ENCODE data around the gene HDAC9.

HDAC9 gene

DNA sequence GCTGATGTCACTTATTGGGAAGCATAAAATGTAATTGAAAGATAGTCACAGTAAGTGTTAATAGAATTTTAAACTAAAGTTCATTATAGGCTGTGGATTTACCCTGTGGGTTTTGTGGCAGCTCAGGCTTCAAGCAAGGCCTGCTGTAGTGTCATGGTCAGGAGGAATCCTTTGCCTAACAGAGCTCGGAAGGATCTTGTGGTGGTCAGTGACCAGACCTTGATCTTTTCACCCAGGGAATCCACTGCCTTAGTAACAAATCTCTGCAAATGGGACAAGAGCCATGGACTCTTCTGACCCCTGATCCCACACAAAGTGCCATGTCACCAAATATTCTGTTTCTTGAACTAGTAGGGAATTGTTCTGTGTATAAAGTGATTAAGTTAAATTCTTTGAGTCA is 20.6 kb upstream of the HDAC9 start:
- no peak for ATAC-seq (ENCODE audit: insufficient read depth, low read depth)
- no peak overlapping the region for H2AFZ ChIP-seq (ENCODE audit: low read depth, low read length)

GRCh38 chr7:18475488-18475887 is 20.1 kb upstream of the HDAC9 start:
- H4K20me1 ChIP-seq (ENCODE audit: insufficient read depth, low read length) = no peaks in the 10 kb centered on the region
- TF ChIP-seq EZH2 (IDR thresholded peaks at IDR 0.05; ENCODE audit: borderline replicate concordance, low read depth, low read length, severe bottlenecking) = no peak
- H3K9ac ChIP-seq (ENCODE audit: low read depth, low read length) = no peak overlapping the region
- DNase-seq (no peak), ATAC-seq (ENCODE audit: insufficient read depth, low read depth) (no peak)
- H3K4me3 ChIP-seq (ENCODE audit: low read depth in 1 of 2, low read length in 2 of 2) = no peak overlapping the region
- H3K27ac ChIP-seq (ENCODE audit: low read length) = no peak overlapping the region
- no peaks in the 10 kb centered on the region for H3K4me1 ChIP-seq (ENCODE audit: insufficient read depth, low read length)
- no peak overlapping the region for H2AFZ ChIP-seq (ENCODE audit: low read depth, low read length)
- H3K79me2 ChIP-seq (ENCODE audit: insufficient read depth, low read length) = no peaks in the 10 kb centered on the region
- no peaks in the 10 kb centered on the region for H3K9me3 ChIP-seq (ENCODE audit: insufficient read depth, low read length, severe bottlenecking)
- no peaks in the 10 kb centered on the region for H3K36me3 ChIP-seq (ENCODE audit: insufficient read depth, low read length)
- no peak overlapping the region for H3K4me2 ChIP-seq (ENCODE audit: insufficient read depth, low read length)
- no peaks in the 10 kb centered on the region for H3K27me3 ChIP-seq (ENCODE audit: insufficient read depth, low read length, poor library complexity)

More for the DNA sequence above, 20.6 kb upstream of the HDAC9 start:
- Histone ChIP-seq H3K36me3 (ENCODE audit: insufficient read depth, low read length) (no peaks in the 10 kb centered on the region), H3K79me2 (ENCODE audit: insufficient read depth, low read length) (no peaks in the 10 kb centered on the region), H3K27ac (ENCODE audit: low read length) (no peak overlapping the region), H3K4me2 (ENCODE audit: insufficient read depth, low read length) (no peak overlapping the region), H4K20me1 (ENCODE audit: insufficient read depth, low read length) (no peaks in the 10 kb centered on the region), H3K27me3 (ENCODE audit: insufficient read depth, low read length, poor library complexity) (no peaks in the 10 kb centered on the region), H3K4me3 (ENCODE audit: low read depth in 1 of 2, low read length in 2 of 2) (no peak overlapping the region), H3K4me1 (ENCODE audit: insufficient read depth, low read length) (no peaks in the 10 kb centered on the region), H3K9ac (ENCODE audit: low read depth, low read length) (no peak overlapping the region), H3K9me3 (ENCODE audit: insufficient read depth, low read length, severe bottlenecking) (no peaks in the 10 kb centered on the region)
- DNase-seq = no peak
- TF ChIP-seq, protein P1, sequence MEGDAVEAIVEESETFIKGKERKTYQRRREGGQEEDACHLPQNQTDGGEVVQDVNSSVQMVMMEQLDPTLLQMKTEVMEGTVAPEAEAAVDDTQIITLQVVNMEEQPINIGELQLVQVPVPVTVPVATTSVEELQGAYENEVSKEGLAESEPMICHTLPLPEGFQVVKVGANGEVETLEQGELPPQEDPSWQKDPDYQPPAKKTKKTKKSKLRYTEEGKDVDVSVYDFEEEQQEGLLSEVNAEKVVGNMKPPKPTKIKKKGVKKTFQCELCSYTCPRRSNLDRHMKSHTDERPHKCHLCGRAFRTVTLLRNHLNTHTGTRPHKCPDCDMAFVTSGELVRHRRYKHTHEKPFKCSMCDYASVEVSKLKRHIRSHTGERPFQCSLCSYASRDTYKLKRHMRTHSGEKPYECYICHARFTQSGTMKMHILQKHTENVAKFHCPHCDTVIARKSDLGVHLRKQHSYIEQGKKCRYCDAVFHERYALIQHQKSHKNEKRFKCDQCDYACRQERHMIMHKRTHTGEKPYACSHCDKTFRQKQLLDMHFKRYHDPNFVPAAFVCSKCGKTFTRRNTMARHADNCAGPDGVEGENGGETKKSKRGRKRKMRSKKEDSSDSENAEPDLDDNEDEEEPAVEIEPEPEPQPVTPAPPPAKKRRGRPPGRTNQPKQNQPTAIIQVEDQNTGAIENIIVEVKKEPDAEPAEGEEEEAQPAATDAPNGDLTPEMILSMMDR (IDR thresholded peaks at IDR 0.05; ENCODE audit: borderline replicate concordance, extremely low read depth, low read length, poor library complexity, severe bottlenecking) = no peak
- no peak for TF ChIP-seq EZH2 (IDR thresholded peaks at IDR 0.05; ENCODE audit: borderline replicate concordance, low read depth, low read length, severe bottlenecking)

- ATAC-seq (ENCODE audit: insufficient read depth, low read depth) = no peak
- TF ChIP-seq EZH2 (IDR thresholded peaks at IDR 0.05; ENCODE audit: borderline replicate concordance, low read depth, low read length, severe bottlenecking) = no peak
- TF ChIP-seq, protein P1 (IDR thresholded peaks at IDR 0.05; ENCODE audit: borderline replicate concordance, extremely low read depth, low read length, poor library complexity, severe bottlenecking) = no peak
- H3K79me2 ChIP-seq (ENCODE audit: insufficient read depth, low read length) = no peaks in the 10 kb centered on the region
- no peak overlapping the region for H2AFZ ChIP-seq (ENCODE audit: low read depth, low read length)
- H4K20me1 ChIP-seq (ENCODE audit: insufficient read depth, low read length) = no peaks in the 10 kb centered on the region
- H3K9ac ChIP-seq (ENCODE audit: low read depth, low read length) = no peak overlapping the region
- H3K27me3 ChIP-seq (ENCODE audit: insufficient read depth, low read length, poor library complexity) = no peaks in the 10 kb centered on the region
- no peak for DNase-seq
- H3K4me3 ChIP-seq (ENCODE audit: low read depth in 1 of 2, low read length in 2 of 2) = no peak overlapping the region
- H3K9me3 ChIP-seq (ENCODE audit: insufficient read depth, low read length, severe bottlenecking) = no peaks in the 10 kb centered on the region
- no peak overlapping the region for H3K4me2 ChIP-seq (ENCODE audit: insufficient read depth, low read length)
- no peaks in the 10 kb centered on the region for H3K4me1 ChIP-seq (ENCODE audit: insufficient read depth, low read length)
- H3K27ac ChIP-seq (ENCODE audit: low read length) = no peak overlapping the region
- H3K36me3 ChIP-seq (ENCODE audit: insufficient read depth, low read length) = no peaks in the 10 kb centered on the region
These were observed 13.8 kb upstream of the HDAC9 start for GRCh38 chr7:18481776-18482175.

- H4K20me1 ChIP-seq (ENCODE audit: insufficient read depth, low read length) = no peaks in the 10 kb centered on the region
- no peaks in the 10 kb centered on the region for H3K27me3 ChIP-seq (ENCODE audit: insufficient read depth, low read length, poor library complexity)
- no peak overlapping the region for H3K9ac ChIP-seq (ENCODE audit: low read depth, low read length)
- ATAC-seq (ENCODE audit: insufficient read depth, low read depth) (no peak), DNase-seq (no peak)
- no peak overlapping the region for H3K4me3 ChIP-seq (ENCODE audit: low read depth in 1 of 2, low read length in 2 of 2)
- TF ChIP-seq, protein P1 (IDR thresholded peaks at IDR 0.05; ENCODE audit: borderline replicate concordance, extremely low read depth, low read length, poor library complexity, severe bottlenecking) = no peak
- TF ChIP-seq EZH2 (IDR thresholded peaks at IDR 0.05; ENCODE audit: borderline replicate concordance, low read depth, low read length, severe bottlenecking) = no peak
- no peaks in the 10 kb centered on the region for H3K36me3 ChIP-seq (ENCODE audit: insufficient read depth, low read length)
- no peak overlapping the region for H3K27ac ChIP-seq (ENCODE audit: low read length)
- no peaks in the 10 kb centered on the region for H3K79me2 ChIP-seq (ENCODE audit: insufficient read depth, low read length)
- H2AFZ ChIP-seq (ENCODE audit: low read depth, low read length) = no peak overlapping the region
- H3K9me3 ChIP-seq (ENCODE audit: insufficient read depth, low read length, severe bottlenecking) = no peaks in the 10 kb centered on the region
- no peaks in the 10 kb centered on the region for H3K4me1 ChIP-seq (ENCODE audit: insufficient read depth, low read length)
- H3K4me2 ChIP-seq (ENCODE audit: insufficient read depth, low read length) = no peak overlapping the region
These were observed 7.5 kb upstream of the HDAC9 start for GRCh38 chr7:18488049-18488448.

Measured in DND-41 (cell line).